DMS53 (cell line): ENCODE measurements around the gene IQCN.

Experiments
- DNase-seq: peaks from one replicate; lab custom pipeline; 2025; lab: John Stamatoyannopoulos, UW

IQCN gene, protein sequence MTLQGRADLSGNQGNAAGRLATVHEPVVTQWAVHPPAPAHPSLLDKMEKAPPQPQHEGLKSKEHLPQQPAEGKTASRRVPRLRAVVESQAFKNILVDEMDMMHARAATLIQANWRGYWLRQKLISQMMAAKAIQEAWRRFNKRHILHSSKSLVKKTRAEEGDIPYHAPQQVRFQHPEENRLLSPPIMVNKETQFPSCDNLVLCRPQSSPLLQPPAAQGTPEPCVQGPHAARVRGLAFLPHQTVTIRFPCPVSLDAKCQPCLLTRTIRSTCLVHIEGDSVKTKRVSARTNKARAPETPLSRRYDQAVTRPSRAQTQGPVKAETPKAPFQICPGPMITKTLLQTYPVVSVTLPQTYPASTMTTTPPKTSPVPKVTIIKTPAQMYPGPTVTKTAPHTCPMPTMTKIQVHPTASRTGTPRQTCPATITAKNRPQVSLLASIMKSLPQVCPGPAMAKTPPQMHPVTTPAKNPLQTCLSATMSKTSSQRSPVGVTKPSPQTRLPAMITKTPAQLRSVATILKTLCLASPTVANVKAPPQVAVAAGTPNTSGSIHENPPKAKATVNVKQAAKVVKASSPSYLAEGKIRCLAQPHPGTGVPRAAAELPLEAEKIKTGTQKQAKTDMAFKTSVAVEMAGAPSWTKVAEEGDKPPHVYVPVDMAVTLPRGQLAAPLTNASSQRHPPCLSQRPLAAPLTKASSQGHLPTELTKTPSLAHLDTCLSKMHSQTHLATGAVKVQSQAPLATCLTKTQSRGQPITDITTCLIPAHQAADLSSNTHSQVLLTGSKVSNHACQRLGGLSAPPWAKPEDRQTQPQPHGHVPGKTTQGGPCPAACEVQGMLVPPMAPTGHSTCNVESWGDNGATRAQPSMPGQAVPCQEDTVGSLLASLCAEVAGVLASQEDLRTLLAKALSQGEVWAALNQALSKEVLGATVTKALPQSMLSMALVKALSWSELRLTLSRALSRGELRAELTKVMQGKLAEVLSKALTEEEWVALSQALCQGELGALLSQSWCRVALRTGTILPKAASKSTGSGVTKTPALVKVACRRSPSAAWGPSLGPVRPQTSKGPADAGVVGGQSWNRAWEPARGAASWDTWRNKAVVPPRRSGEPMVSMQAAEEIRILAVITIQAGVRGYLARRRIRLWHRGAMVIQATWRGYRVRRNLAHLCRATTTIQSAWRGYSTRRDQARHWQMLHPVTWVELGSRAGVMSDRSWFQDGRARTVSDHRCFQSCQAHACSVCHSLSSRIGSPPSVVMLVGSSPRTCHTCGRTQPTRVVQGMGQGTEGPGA (N-terminal part only)

GRCh38 chr19:18274219-18274780 is at the start of gene IQCN:
Gene IQCN, minus strand, starts transcription at chr19:18274452. Its CDS starts 4,974 bp downstream, at chr19:18269478.
- DNase-seq = peak; percentile 57

DNA sequence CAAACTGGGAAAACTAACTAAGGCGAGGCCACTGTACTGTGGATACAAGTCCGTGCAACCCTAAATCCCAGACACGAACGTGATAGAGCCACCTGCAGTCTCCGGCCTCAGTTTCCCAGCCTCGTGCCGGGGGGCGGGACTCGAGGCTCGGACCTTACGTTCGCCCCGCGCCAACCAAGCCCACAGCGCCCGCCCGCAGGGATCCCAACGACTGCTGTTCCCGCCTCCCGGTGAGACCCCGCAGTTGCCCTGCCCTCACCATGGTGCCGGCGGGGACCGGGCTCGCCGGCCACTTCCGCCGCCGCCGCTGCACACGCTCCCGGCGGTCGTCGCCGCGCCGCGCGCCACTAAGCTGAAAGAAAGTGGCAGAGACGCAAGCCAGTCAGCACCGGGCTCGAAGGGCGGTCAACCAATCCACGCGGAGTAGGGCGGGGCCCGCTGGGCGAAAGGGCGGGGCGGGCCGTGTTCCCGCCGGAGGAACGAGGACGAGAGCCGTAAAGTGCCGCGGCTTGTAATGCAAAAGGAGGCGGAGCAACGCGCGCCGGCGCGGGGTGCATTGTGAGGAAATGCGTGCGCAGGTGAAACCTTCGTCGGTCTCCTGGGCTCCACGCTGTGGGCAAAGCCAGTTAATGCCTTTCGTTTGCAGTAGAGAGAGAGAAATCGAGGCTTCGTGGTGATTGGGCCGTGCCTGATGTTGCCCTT is 48.7 kb upstream of the IQCN start, which contains the start of gene LSM4:
Gene LSM4 (minus strand): TSS at position 318 of the 702 bp plus-strand sequence. CDS start 56 bp downstream, at position 262.
- peak; percentile 99 for DNase-seq

GRCh38 chr19:18322318-18322758 is 48.1 kb upstream of the IQCN start:
- DNase-seq = peak; percentile 59

- DNase-seq = no peak
Observed at GRCh38 chr19:18321734-18322102, 47.5 kb upstream of the IQCN start.

DNA sequence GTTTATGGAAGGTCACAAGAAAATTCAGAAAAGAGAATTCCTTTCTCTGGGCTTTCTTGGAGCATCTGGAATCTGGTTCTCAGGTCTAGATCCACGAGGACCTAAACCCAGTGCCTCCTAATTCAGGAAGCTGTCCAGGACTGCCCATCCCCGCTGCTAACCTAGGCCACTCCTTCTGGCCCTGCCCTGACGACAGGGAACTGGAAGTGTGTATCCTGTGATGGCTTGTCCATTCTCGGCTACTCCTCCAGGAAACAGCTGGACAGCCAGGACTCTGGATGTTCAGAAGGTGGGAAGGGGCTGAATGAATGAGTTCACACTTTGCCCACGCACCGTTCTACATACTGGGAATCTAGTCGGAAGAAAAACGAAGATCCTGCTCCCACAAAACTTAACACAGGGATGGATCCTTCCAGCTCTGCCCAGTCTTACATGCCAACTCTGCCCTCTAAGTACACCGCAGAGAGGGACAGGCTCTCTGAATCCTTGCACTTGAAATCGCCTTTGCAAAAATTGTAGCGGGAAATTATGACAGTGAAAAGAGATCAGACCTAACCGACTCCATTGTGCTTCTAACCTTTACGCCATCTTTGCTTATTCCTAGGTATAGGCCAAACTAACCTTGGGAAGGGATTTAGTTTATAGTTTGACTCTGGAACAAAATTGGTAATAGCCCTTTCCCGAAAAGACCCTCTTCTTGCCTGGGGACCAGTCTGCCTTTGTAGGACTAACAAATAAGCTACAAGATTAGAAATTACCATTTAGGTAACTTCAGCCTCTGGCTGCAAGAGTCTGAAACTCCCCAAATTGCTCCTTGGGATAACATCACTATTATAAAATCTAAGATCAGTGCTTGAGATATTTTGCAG is 46.8 kb upstream of the IQCN start:
- DNase-seq = no peak

DNA sequence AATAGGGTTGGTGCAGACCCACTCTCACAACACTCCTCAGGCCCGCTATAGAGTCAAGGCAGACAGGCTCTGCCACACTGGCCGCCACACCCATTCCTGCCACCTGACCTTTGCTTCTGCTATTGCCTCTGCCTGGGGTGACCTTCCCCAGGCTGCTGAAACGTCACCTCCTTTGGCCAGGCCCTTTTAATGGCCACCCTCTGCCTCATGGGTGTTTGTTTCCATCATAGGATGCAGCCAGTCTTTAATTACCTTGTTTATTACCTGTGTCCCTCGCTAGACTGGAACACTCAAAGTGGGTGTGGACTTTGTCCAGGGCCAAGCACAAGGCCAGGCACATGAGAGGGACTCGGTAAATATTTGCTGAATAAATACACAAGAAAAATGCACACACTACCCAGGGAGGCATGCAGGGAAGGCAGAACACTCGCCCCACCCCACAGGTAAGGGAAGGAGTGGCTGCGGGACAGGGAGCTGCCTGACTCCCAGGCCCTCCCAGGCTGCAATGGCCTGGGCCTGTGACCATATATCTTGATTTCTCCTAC is 45.4 kb upstream of the IQCN start:
- peak; percentile 54 for DNase-seq

DNA sequence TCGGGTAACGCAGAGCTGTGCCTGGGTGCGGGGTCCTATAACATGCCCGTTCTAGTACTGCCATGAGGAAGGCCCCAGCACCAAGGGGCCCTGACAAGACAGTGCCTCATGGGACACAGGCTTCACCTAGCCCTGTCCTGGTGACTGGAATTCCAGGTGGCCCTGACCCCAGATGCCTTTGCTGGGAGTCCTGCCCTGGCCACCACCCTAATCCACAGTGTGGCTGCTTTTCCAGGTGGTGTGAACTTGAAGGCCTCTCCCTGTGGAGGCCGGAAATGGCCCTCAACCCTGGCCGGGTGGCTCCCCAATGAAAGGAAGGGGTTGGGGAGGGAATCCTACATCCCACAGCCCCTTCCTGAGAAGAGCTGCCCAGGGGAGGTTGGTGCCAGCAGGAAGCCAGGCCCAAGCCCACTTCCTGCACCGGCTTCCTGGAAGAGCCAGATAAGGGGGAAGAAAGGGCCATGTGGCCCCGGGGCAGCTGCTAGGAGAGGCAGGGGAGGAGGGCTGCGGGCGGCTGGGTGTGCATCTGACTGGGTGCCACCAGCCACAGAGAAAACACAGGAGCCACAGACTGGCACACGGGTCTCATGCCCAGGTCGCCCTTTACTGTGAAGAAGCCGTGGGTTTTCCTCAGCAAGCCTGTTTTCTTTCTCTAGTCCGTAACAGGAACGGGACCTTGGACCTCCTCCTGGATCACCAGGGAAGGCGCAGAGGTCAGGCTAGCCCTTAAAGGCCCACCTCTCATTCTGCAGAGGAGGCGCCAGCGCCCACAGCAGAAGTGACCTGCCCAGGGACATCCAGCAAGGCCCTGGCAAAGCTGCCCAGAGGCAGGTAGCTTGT is 43.9 kb upstream of the IQCN start:
- no peak for DNase-seq

GRCh38 chr19:18313398-18313797 is 39.1 kb upstream of the IQCN start:
- DNase-seq = no peak

DNA sequence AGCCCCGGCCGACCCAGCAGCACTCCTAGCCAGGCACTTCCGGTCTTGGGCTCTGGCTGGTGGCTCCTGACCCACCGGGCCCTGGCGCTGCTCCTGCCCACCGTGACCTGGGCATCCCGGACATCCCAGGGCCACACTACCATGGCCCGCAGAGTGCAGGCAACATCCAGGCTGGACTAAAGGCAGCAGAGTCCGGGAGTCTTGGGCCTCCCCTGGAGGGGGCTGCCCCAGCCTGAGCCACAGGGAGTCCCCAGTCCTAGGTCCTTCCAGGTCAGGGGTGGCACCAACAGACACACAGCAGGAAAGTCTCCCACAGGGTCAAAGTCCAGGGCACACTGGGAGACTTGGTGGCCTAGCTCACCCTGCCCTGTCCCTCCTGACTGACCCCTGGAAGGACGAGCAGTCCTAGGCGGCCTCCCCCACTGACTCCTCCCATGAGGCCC is 37.9 kb upstream of the IQCN start:
- DNase-seq = no peak

- no peak for DNase-seq
Observed at GRCh38 chr19:18311502-18312091, 37.3 kb upstream of the IQCN start.

- DNase-seq = no peak
Observed at GRCh38 chr19:18310966-18311365, 36.7 kb upstream of the IQCN start.

DNA sequence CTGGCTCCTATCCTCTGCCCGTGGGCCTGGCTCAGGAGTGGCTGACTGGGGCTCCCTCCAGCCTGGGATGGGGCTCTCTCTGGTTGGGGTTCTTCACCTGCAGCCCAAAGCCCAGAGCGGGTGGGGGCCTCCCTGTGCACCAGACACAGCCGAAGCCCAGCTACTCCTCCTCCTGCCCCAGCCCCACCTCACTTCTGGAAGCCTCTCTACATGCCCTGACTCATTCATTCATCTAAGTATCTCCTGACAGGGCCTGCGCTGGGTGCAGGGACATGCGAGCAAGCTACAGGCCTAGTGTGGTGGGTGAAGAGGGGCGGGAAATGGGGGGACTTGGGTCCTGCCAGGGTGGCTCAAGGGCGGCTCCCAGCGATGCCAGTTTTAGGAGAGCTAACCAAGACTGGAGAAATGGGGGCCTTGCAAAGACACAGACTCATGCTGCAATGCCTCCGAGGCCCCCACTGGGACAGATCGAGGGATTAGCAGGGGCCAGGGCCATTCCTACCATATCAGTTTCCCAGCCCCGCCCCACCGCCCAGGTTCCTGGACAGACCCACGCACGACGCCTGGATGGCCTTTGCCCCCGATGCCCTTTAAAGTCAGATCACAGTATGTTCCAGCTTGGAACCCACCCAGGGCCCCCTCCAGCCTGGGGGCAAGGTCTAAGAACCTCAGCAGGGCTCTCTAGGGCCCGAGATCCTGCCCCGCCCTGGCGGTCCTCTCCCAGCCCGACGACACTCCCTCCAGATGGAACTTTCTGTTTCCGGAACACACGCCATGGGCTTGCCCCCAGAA is 36.1 kb upstream of the IQCN start:
- DNase-seq = no peak

GRCh38 chr19:18309525-18310064 is 35.3 kb upstream of the IQCN start:
- no peak for DNase-seq

GRCh38 chr19:18308948-18309325 is 34.7 kb upstream of the IQCN start:
- no peak for DNase-seq

GRCh38 chr19:18308051-18308947 is 34.0 kb upstream of the IQCN start:
- DNase-seq = no peak

DNA sequence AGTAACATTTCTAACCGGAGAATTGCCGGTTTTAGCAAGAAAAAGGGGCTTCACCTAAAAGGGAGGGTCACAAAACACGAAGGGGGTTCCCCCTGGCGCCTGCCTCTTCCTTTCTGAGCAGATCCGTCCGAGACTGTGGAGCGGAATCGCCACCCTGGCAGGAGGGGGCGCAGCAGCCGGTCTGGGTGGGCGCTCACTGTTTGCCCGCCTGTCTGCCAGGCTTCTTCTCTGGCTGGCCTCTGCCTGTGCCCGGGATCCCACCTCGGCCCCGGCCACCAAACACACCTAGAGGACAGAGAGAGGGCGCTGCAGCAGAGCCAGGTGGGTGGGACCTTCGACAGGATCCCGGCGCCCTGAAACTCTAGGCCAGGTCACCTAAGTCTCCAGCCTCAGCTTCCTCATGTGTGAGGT is 33.0 kb upstream of the IQCN start:
- no peak for DNase-seq
